Measurements from ENCODE around the gene KDM4B.
"Not testable (repeated sequence)": the region's sequence is repeated elsewhere in the genome, so short reads cannot be mapped to it uniquely, and the experiment has no call there.

Gene KDM4B

GRCh38 chr19:4969292-4969771 is 419 bp downstream of the KDM4B start:
- no peak for DNase-seq

- no peak for DNase-seq
Measured at GRCh38 chr19:4969772-4970531, 1.0 kb downstream of the KDM4B start.

DNA sequence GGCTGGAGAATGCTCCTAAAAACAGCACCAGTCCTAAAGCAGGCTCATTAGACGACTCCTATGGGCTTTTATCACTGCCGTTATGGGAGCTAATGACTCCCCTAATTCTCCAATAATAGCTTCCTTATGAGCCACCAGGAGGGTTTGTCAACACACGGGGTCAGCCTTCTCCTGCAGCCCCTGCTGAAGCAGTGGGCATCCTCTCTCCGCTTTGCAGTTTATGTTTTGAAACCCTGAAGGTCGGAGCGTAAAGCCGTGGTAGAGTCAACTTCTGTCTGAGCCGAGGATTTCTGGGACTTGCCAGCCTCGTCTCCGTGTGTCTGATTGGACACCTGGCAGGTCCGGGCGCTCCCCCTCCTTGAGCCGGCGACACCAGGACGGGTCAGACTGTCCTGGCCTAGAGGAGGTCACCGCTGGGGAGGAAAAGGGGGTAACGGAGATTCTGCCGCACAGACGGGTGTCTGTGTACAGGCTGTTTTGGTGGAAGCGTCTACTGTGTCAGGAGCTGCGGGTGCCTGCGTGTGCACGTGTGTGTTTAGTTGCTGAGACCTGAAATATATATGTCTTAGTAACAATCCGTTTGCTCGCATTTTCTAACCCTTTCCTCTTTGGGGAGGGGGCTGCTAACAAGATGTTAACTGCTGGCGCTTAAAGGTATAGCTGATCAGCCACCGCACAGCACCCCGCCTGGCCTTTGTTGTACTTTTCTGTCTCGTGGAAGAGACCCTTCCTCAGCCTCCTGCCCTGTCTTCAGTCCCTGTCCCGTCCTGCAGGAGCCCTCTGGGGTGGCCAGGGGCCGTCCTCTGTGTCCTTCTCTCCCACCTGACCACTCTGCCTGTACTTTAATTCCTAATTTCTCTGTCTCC is 1.9 kb downstream of the KDM4B start:
- no peak for DNase-seq

- peak; percentile 34 for DNase-seq
Measured at GRCh38 chr19:4971424-4971793, 2.5 kb downstream of the KDM4B start.

DNA sequence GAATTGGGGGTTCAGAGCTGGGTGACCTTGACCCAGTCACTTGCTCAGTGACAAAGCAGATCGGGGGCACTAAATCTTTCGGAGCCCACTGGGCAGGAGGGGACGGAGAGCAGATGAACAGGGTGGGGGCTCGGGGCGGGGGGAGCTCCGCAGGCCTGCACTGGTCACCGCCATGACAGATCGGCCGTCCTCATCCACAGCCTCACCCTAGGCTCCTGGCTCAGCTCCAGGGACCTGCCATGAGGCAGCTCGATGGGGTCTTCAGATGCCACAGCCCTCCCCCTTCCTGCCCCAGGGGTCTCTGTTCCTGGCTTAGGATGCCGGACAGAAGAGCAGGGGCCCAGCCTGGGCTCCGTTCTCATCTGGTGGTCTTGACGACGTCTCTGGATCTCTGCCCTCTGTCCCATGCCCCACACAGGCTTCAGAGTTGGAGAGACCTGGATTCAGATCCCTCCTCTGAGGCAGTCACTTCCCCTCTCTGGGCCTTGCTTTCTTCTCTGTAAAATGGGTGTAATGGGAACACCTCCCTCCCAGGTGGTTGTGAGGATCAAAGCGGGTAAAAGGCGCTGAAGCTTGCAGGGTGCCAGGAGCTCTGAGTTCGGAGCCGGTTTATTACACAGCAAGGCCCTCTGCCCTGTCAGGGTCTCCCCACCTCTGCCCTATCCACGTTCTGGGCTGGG is 3.0 kb downstream of the KDM4B start:
- DNase-seq = no peak

DNA sequence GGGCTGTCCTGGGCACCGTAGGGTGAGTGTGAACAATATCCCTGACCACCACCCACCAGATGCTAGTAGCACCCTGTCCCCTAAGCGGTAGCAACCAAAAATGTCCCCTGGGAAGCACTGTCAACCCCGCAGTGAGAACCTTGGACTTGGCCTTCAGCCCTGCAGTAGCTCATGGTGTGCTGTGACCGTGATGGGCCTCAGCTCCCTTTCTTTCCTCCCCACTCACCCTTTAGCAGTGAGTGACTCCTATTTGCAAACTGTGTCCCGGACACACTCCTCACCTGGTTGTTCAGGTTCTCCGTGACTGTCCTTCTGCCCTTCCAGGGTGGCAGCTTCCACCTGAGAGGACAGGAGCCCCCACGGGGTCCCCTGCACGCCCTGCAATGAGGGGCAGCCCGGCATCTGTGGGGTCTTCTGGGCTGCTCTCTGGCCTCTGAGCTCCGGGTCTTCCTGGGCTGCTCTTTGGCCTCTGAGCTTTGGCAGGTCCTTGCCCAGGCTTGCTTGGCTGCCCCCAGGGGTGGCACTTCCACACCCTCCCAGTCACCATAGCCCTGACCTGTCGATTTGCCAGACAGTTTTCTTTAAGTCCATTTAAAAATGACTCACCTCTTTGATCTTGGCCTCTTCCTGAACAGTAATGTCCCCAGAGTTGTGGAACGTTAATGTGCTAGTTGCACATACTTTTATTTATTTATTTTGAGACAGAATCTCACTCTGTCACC is 3.8 kb downstream of the KDM4B start:
- DNase-seq = no peak

- DNase-seq = no peak
Measured at GRCh38 chr19:4974880-4975469, 6.1 kb downstream of the KDM4B start.

- DNase-seq = not testable (repeated sequence)
Measured at GRCh38 chr19:4975601-4976000, 6.7 kb downstream of the KDM4B start.

- DNase-seq = peak; percentile 41
Measured at GRCh38 chr19:4976401-4977298, 7.7 kb downstream of the KDM4B start.

DNA sequence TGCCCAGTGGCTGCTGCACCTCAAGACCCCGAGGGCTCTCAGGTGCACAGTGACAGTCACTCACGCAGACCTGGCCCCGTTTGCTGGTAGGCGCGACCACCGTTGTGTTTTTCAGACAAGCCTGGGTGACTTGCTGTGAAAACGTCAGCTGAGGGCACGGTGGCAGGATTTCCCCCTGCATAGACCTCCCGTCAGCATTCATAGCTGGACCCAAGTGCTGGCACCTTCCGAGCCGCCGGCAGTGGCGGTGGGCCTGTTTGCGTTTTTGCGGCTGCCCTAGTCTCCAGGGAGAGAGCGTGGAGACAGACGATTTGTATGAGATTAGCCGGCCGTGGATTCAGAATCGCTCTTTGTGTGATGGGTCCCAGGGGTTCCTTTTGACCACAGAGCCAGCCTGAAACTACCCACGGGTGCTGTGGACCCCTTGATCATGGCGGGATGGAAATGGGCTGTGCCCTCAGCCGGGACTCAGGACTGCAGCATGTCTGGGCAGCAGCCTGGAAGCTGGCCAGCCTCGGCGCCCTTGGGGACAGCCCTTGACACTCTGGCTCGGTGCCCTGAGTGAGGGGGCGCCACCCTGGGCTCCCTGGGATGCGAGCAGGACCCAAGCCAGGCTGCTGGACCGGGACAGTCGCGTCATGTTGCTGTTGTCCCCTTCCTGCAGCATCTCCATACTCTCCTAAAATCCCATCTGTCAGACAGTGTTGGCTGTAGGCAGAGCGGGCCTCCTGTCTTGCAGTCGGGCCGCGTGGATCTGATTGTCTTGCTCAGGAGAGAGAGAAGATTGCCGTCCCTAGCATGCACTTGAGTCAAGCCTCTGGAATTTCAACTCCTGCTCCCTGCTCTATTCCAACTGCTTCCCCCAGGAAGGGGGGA is 8.6 kb downstream of the KDM4B start:
- no peak for DNase-seq

DNA sequence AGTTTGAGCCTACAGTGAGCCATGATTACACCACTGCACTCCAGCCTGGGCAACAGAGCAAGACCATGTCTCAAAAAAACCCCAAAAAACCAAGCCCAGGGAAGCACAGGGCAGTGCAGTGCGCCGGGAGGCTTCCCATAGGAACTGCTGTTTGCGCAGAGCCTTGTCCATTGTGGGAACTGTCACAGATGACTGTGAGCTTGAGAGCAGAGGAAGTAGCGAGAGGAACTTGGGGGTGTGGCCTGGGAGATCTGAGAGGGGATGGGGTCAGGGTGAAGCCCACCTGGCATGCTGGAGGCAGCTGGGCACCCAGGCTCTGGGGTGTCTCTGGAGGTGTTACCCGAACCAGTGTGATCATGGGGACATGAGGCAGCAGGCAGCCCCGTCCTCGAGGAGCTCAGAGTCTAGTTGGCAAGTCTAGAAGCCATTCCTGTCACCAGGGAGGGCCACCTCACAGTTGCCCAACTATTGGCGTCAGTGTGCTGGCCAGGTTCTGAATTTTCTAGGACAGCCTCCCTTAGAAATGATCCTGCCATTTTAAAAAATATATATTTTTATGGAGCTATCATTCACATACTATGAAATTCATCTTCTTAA is 10.4 kb downstream of the KDM4B start:
- DNase-seq = no peak

GRCh38 chr19:4980067-4980466 is 11.2 kb downstream of the KDM4B start:
- no peak for DNase-seq

- DNase-seq = no peak
Measured at GRCh38 chr19:4980838-4981680, 12.1 kb downstream of the KDM4B start.

DNA sequence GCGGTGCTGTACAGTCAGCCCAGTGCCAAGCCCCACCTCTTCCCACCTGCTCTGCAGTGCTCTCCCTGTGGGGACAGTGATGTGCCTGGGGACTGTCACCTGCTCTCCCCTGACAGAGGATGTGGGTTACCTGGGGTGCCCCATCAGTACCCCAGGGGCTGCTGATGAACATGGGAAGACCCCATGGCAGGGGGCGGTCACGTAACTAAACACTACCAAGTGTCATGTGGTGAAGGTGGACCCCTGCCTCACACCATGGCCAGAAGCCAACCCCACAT is 12.7 kb downstream of the KDM4B start:
- peak; percentile 49 for DNase-seq

DNA sequence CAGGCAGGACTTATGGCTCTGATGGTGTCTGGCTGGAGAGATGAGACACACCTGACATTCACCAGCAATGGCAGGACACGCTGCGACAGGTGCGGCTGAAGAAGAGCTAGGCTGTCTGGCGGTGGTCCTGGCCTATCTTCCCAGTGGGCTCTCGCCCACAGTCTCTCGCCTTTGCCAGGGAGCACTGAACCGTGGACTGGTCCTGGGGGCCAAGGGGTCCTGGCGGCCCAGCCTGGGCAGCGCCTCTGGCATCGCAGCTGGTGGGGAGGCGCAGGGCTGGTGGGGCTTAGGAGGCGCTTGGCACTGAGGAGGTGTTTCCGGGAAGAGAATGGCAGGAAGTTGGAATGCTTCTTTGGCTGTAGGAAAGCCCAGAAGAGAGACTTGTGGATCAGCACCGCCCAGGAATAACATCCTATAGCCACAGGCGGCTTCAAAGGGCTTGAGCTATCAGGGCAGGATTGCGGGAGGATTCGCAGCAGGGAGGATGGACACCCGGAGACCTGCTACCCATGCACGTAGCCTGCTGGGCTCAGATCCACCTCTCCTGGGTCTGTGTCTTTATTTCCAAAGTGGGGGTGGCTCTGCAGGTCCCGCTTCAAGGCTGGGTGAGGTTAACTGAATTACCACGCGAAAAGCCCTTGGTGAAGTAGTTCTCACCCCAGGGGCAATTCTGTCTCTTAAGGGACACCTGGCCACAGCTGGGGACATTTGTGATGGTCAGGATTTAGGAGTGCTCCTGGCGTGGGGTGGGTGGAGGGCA is 14.6 kb downstream of the KDM4B start:
- DNase-seq = no peak

- DNase-seq = no peak
Measured at GRCh38 chr19:4984106-4984380, 15.1 kb downstream of the KDM4B start.

GRCh38 chr19:4984438-4984990 is 15.6 kb downstream of the KDM4B start:
- no peak for DNase-seq

DNA sequence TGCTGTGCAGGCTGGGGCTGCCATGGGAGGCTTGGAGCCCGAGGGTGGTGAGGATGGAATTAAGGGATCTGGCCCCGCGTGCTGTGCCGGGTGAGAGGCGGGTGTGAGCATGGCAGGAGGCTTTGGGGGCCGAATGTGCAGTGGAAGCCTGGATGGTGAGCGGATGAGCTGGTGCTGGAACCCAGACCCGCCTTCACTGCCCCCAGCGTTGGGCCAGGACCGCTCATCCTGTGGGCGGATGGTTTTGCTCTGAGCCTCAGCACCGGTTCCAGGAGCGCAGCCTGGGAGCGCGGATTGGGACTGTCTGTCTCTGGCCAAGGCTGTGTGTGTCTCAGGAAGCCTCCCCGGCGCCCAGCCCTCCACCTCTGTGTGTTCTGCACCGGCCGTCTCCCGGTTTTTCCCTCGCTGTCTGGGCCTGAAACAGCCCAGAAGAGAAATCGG is 16.7 kb downstream of the KDM4B start:
- DNase-seq = no peak

Data from NCI-H2029 (cell line).